ENCODE measurements around the gene ABCG2. TPM values are rescaled to one million over a fixed set of nuclear protein-coding genes. Genes with fewer than 3 reads are reported as not detected.

ABCG2 gene
- total RNA-seq, 1 experiment from 2014 or later, result 0.44 TPM

- ATAC-seq (no peak), DNase-seq (ENCODE audit: low read depth, low spot score) (no peak)
- no peak overlapping the region for H2AFZ ChIP-seq (ENCODE audit: low read depth, low read length, poor library complexity, severe bottlenecking)
- BruUV-seq (replicated peaks), result no TSS peak
- no peaks in the 10 kb centered on the region for H3K36me3 ChIP-seq (ENCODE audit: control insufficient read depth in 1 of 2, insufficient read depth in 2 of 2, low read length in 2 of 2)
- no peaks in the 10 kb centered on the region for H3K9me3 ChIP-seq (ENCODE audit: control insufficient read depth in 1 of 2, insufficient read depth in 1 of 2, low read depth in 1 of 2, low read length in 2 of 2)
- no peak overlapping the region for H3K4me3 ChIP-seq (replicated peaks in 1 of 2; ENCODE audit: low read depth in 1 of 2, low read length in 2 of 2)
- RAD21 ChIA-PET (ENCODE audit: low non-redundant PET in 1 of 2, low total read pairs in 2 of 2, uncharacterized antibody in 2 of 2, unreplicated experiment in 2 of 2), result no interaction called here
- no peaks in the 10 kb centered on the region for H3K9me2 ChIP-seq (ENCODE audit: insufficient read depth)
- H3K9ac ChIP-seq (ENCODE audit: low read length), result no peak overlapping the region
- no peaks in the 10 kb centered on the region for H3K79me2 ChIP-seq (ENCODE audit: insufficient read depth, low read length)
- no peaks in the 10 kb centered on the region for H3K27me3 ChIP-seq (ENCODE audit: insufficient read depth, low read length)
- no peak overlapping the region for H3K27ac ChIP-seq (ENCODE audit: low read depth, low read length)
- no peak overlapping the region for H3K4me2 ChIP-seq (ENCODE audit: low read length)
- TF ChIP-seq CBX3 (IDR thresholded peaks at IDR 0.05; ENCODE audit: low read depth) (no peak), SP1 (IDR thresholded peaks at IDR 0.05; ENCODE audit: low read depth) (no peak), CEBPB (IDR thresholded peaks at IDR 0.05; ENCODE audit: low read depth) (no peak), MAX (IDR thresholded peaks at IDR 0.05) (no peak), TCF7L2 (IDR thresholded peaks at IDR 0.05; ENCODE audit: borderline replicate concordance, extremely low read depth, insufficient read depth, insufficient read length) (no peak), POLR2A (IDR thresholded peaks at IDR 0.05; ENCODE audit: borderline replicate concordance, extremely low read depth, insufficient read depth, insufficient read length) (no peak), SRF (IDR thresholded peaks at IDR 0.05; ENCODE audit: low read depth) (no peak), YY1 (IDR thresholded peaks at IDR 0.05; ENCODE audit: extremely low read depth, insufficient replicate concordance, low read depth, low read length) (no peak), ZNF274 (IDR thresholded peaks at IDR 0.05; ENCODE audit: low read depth, low read length) (no peak), EZH2 (IDR thresholded peaks at IDR 0.05) (no peak), RAD21 (IDR thresholded peaks at IDR 0.05; ENCODE audit: low read depth) (no peak), JUND (IDR thresholded peaks at IDR 0.05) (no peak), EZH2phosphoT487 (IDR thresholded peaks at IDR 0.05; ENCODE audit: borderline replicate concordance) (no peak), CTCF (IDR thresholded peaks at IDR 0.05 in 2 of 3, conservative IDR thresholded peaks at IDR 0.05 in 1 of 3; ENCODE audit: borderline replicate concordance in 1 of 3, insufficient read depth in 1 of 3, low read depth in 2 of 3, low read length in 2 of 3) (no peak), SIN3A (IDR thresholded peaks at IDR 0.05; ENCODE audit: low read depth) (no peak)
- TF ChIP-seq, protein P1, sequence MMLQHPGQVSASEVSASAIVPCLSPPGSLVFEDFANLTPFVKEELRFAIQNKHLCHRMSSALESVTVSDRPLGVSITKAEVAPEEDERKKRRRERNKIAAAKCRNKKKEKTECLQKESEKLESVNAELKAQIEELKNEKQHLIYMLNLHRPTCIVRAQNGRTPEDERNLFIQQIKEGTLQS (IDR thresholded peaks at IDR 0.05), result no peak
- TF ChIP-seq, protein P2, sequence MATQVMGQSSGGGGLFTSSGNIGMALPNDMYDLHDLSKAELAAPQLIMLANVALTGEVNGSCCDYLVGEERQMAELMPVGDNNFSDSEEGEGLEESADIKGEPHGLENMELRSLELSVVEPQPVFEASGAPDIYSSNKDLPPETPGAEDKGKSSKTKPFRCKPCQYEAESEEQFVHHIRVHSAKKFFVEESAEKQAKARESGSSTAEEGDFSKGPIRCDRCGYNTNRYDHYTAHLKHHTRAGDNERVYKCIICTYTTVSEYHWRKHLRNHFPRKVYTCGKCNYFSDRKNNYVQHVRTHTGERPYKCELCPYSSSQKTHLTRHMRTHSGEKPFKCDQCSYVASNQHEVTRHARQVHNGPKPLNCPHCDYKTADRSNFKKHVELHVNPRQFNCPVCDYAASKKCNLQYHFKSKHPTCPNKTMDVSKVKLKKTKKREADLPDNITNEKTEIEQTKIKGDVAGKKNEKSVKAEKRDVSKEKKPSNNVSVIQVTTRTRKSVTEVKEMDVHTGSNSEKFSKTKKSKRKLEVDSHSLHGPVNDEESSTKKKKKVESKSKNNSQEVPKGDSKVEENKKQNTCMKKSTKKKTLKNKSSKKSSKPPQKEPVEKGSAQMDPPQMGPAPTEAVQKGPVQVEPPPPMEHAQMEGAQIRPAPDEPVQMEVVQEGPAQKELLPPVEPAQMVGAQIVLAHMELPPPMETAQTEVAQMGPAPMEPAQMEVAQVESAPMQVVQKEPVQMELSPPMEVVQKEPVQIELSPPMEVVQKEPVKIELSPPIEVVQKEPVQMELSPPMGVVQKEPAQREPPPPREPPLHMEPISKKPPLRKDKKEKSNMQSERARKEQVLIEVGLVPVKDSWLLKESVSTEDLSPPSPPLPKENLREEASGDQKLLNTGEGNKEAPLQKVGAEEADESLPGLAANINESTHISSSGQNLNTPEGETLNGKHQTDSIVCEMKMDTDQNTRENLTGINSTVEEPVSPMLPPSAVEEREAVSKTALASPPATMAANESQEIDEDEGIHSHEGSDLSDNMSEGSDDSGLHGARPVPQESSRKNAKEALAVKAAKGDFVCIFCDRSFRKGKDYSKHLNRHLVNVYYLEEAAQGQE (IDR thresholded peaks at IDR 0.05; ENCODE audit: low read depth), result no peak
- CTCF ChIA-PET, result no interaction called here
- H3K4me1 ChIP-seq (ENCODE audit: control insufficient read depth in 1 of 2, insufficient read depth in 2 of 2, low read length in 2 of 2), result peaks cover 5 to 15% of the 10 kb centered on the region in 2 experiments; a peak in 3 of 4 replicates
- intact Hi-C loops (cut with micrococcal nuclease), result no loop called here
- POLR2A ChIA-PET, result no interaction called here
- no peaks in the 10 kb centered on the region for H4K20me1 ChIP-seq (ENCODE audit: insufficient read depth)
Observed at GRCh38 chr4:88144866-88145300, 13.6 kb downstream of the ABCG2 start.
